H9 (cell line): ENCODE results near the gene KRT6C. TPM values are rescaled to one million over a fixed set of nuclear protein-coding genes. Genes with fewer than 3 reads are reported as not detected.

ENCODE experiments used
- DNase-seq: peaks from one replicate; pipeline ENCODE4 v3.0.0-alpha.2; 2017
- H2AFZ ChIP-seq: one replicate; pipeline ENCODE4 v1.6.1; 2013; ENCODE audit warnings: mild to moderate bottlenecking, low read length, control low read depth, moderate library complexity
- H2AK5ac ChIP-seq: 2 replicates; pipeline ENCODE4 v1.6.1; 2013; ENCODE audit warnings: low read length, control low read depth, mixed read lengths; ENCODE audit not compliant: insufficient read length
- H2BK120ac ChIP-seq: one replicate; pipeline ENCODE4 v1.6.1; 2013; ENCODE audit warnings: low read depth, mild to moderate bottlenecking, low read length, control low read depth, inconsistent platforms; ENCODE audit not compliant: poor library complexity, severe bottlenecking
- H2BK12ac ChIP-seq: 2 replicates; pipeline ENCODE4 v1.6.1; 2013; ENCODE audit warnings: low read length, control low read depth, mixed read lengths, low read depth; ENCODE audit not compliant: insufficient read length
- H2BK15ac ChIP-seq: 2 replicates; pipeline ENCODE4 v1.6.1; 2013; ENCODE audit warnings: low read depth, low read length, control low read depth
- H2BK20ac ChIP-seq: one replicate; pipeline ENCODE4 v1.6.1; 2013; ENCODE audit warnings: low read depth, mild to moderate bottlenecking, low read length, control low read depth, inconsistent platforms; ENCODE audit not compliant: poor library complexity, severe bottlenecking
- H2BK5ac ChIP-seq: 2 replicates; pipeline ENCODE4 v1.6.1; 2013; ENCODE audit warnings: low read length, control low read depth, mixed read lengths; ENCODE audit not compliant: insufficient read length
- H3K14ac ChIP-seq: 2 replicates; pipeline ENCODE4 v1.6.1; 2013; ENCODE audit warnings: low read length, control low read depth; ENCODE audit not compliant: insufficient read depth
- H3K18ac ChIP-seq: 2 replicates; pipeline ENCODE4 v1.6.1; 2013; ENCODE audit warnings: low read depth, mild to moderate bottlenecking, mixed read lengths, low read length, control low read depth; ENCODE audit not compliant: insufficient read length
- H3K23ac ChIP-seq: 2 replicates; pipeline ENCODE4 v1.6.1; 2013; ENCODE audit warnings: low read length, control low read depth, mixed read lengths, low read depth; ENCODE audit not compliant: insufficient read length
- H3K23me2 ChIP-seq: 2 replicates; pipeline ENCODE4 v1.6.1; 2013; ENCODE audit warnings: low read depth, mild to moderate bottlenecking, mixed read lengths, low read length, control low read depth; ENCODE audit not compliant: insufficient read length, poor library complexity, severe bottlenecking
- H3K27ac ChIP-seq: 2 replicates; pipeline ENCODE4 v1.5.1; 2013; ENCODE audit warnings: low read length, control low read depth, mixed read lengths, low read depth; ENCODE audit not compliant: insufficient read length
- H3K27me3 ChIP-seq: 2 replicates; pipeline ENCODE4 v1.6.1; 2013; ENCODE audit warnings: low read length, control low read depth, inconsistent platforms; ENCODE audit not compliant: insufficient read depth
- H3K4ac ChIP-seq: 2 replicates; pipeline ENCODE4 v1.6.1; 2013; ENCODE audit warnings: low read depth, mild to moderate bottlenecking, control low read depth, inconsistent platforms, low read length, moderate library complexity
- H3K4me1 ChIP-seq: 2 replicates; pipeline ENCODE4 v1.6.1; 2013; ENCODE audit warnings: low read length, control low read depth, inconsistent platforms; ENCODE audit not compliant: insufficient read depth
- H3K4me2 ChIP-seq: 2 replicates; pipeline ENCODE4 v1.6.1; 2013; ENCODE audit warnings: low read length, control low read depth, mixed read lengths; ENCODE audit not compliant: insufficient read length, insufficient read depth
- H3K56ac ChIP-seq: 2 replicates; pipeline ENCODE4 v1.6.1; 2013; ENCODE audit warnings: low read depth, mild to moderate bottlenecking, mixed read lengths, low read length, control low read depth; ENCODE audit not compliant: insufficient read length
- H3K79me1 ChIP-seq: 2 replicates; pipeline ENCODE4 v1.6.1; 2013; ENCODE audit warnings: low read depth, mild to moderate bottlenecking, moderate library complexity, low read length, control low read depth, inconsistent platforms; ENCODE audit not compliant: insufficient read depth, poor library complexity, severe bottlenecking
- H3K79me2 ChIP-seq: 2 replicates; pipeline ENCODE4 v1.6.1; 2013; ENCODE audit warnings: low read length, control low read depth, inconsistent platforms; ENCODE audit not compliant: insufficient read depth
- H3K9ac ChIP-seq: 2 replicates; pipeline ENCODE4 v1.6.1; 2013; ENCODE audit warnings: low read length, control low read depth, mixed read lengths; ENCODE audit not compliant: insufficient read length; ENCODE audit errors: extremely low read depth
- H3K9me3 ChIP-seq: one replicate; pipeline ENCODE4 v1.6.1; 2013; ENCODE audit warnings: low read depth, low read length, inconsistent platforms; ENCODE audit not compliant: control insufficient read depth
- H3T11ph ChIP-seq: one replicate; pipeline ENCODE4 v1.6.1; 2013; ENCODE audit warnings: mild to moderate bottlenecking, low read length, control low read depth, inconsistent platforms
- H4K20me1 ChIP-seq: one replicate; pipeline ENCODE4 v1.6.1; 2013; ENCODE audit not compliant: control insufficient read depth, insufficient read length, insufficient read depth
- H4K5ac ChIP-seq: 2 replicates; pipeline ENCODE4 v1.6.1; 2013; ENCODE audit warnings: low read depth, mild to moderate bottlenecking, mixed read lengths, low read length, control low read depth; ENCODE audit not compliant: insufficient read length
- H4K8ac ChIP-seq: replicated peaks from 2 replicates; pipeline ENCODE4 v1.6.1; 2013; ENCODE audit warnings: low read length, control low read depth, mixed read lengths, low read depth; ENCODE audit not compliant: insufficient read length
- H4K91ac ChIP-seq: 2 replicates; pipeline ENCODE4 v1.6.1; 2013; ENCODE audit warnings: low read depth, mild to moderate bottlenecking, moderate library complexity, mixed read lengths, low read length, control low read depth; ENCODE audit not compliant: insufficient read length
- H3K27ac Mint-ChIP-seq, 3 experiments: 2 replicates in 2 of 3; 3 replicates in 1 of 3; pipeline ENCODE4 v1.8.0; 2020 to 2021; ENCODE audit warnings: mixed read lengths in 3 of 3, mild to moderate bottlenecking in 1 of 3, moderate library complexity in 1 of 3
- H3K27me3 Mint-ChIP-seq: 2 replicates; pipeline ENCODE4 v1.8.0; 2021; ENCODE audit warnings: low read depth, mild to moderate bottlenecking, moderate library complexity, mixed read lengths
- H3K36me3 Mint-ChIP-seq, 3 experiments: 2 replicates in 2 of 3; 3 replicates in 1 of 3; pipeline ENCODE4 v1.8.0; 2020 to 2021; ENCODE audit warnings: low read depth in 3 of 3, mixed read lengths in 3 of 3; ENCODE audit not compliant: insufficient read depth in 1 of 3
- H3K4me1 Mint-ChIP-seq, 2 experiments: 2 replicates each; pipeline ENCODE4 v1.8.0; 2020; ENCODE audit warnings: mixed read lengths in 2 of 2
- H3K4me3 Mint-ChIP-seq, 2 experiments: 2 replicates in 1 of 2; 3 replicates in 1 of 2; pipeline ENCODE4 v1.8.0; 2020 to 2021; ENCODE audit warnings: mild to moderate bottlenecking in 2 of 2, mixed read lengths in 2 of 2, moderate library complexity in 1 of 2
- H3K9me3 Mint-ChIP-seq, 2 experiments: 2 replicates in 1 of 2; 3 replicates in 1 of 2; pipeline ENCODE4 v1.8.0; 2020; ENCODE audit warnings: mild to moderate bottlenecking in 2 of 2, mixed read lengths in 2 of 2, moderate library complexity in 1 of 2
- CTCF ChIP-seq: fragments of 200-600 bp; sonication (generic); conservative IDR thresholded peaks from 3 replicates; pipeline ENCODE4 v1.8.0; 2021; ENCODE audit warnings: antibody characterized with exemption, mild to moderate bottlenecking
- WGBS: extraction: QIAGEN DNeasy Blood & Tissue Kit; methylation state at CpG from one replicate; pipeline ENCODE4 v1.1.7; 2013; ENCODE audit warnings: missing lambda C conversion rate, low lambda C conversion rate, mixed read lengths; ENCODE audit not compliant: insufficient read length; ENCODE audit errors: extremely low coverage; 5-methylcytosine and 5-hydroxymethylcytosine counted together
- total RNA-seq: library from RNA; stranded (reverse); gene quantifications from 2 replicates; pipeline ENCODE4 v1.2.1, GENCODE V29; 2021

The KRT6C gene
- total RNA-seq, 1 experiment from 2014 or later, result not detected

- TF ChIP-seq CTCF, result no peak
- no peak overlapping the region for H2BK120ac ChIP-seq
- peaks cover 25 to 26% of the 10 kb centered on the region in 2 experiments; a peak in 4 of 5 replicates for H3K9me3 Mint-ChIP-seq
These were observed 6.5 kb upstream of the KRT6C start for GRCh38 chr12:52480073-52480472.

More at GRCh38 chr12:52480073-52480472, 6.5 kb upstream of the KRT6C start:
- H3K4me1 Mint-ChIP-seq, result peaks cover 7 to 9% of the 10 kb centered on the region in 2 experiments
- peaks cover 7% of the 10 kb centered on the region for H3K27me3 Mint-ChIP-seq
- no peak overlapping the region for H3K9ac ChIP-seq
- no peak overlapping the region for H3K23ac ChIP-seq
- H2BK12ac ChIP-seq, result no peak overlapping the region
- H3K79me2 ChIP-seq, result no peaks in the 10 kb centered on the region
- no peak overlapping the region for H3K4me2 ChIP-seq
- no peak overlapping the region for H3K56ac ChIP-seq
- no peak overlapping the region for H3T11ph ChIP-seq
- no peak overlapping the region for H4K91ac ChIP-seq
- no peak overlapping the region for H3K4me3 Mint-ChIP-seq
- no peak for DNase-seq
- no peak overlapping the region for H3K27ac ChIP-seq
- no peak overlapping the region for H4K8ac ChIP-seq
- no peaks in the 10 kb centered on the region for H3K79me1 ChIP-seq
- no peaks in the 10 kb centered on the region for H3K9me3 ChIP-seq
- no peak overlapping the region for H2AK5ac ChIP-seq
- no peak overlapping the region for H4K5ac ChIP-seq
- no peak overlapping the region for H2BK15ac ChIP-seq
- H3K23me2 ChIP-seq, result no peaks in the 10 kb centered on the region
- no peak overlapping the region for H3K18ac ChIP-seq
- H2BK20ac ChIP-seq, result no peak overlapping the region
- H3K27me3 ChIP-seq, result no peaks in the 10 kb centered on the region
- H2AFZ ChIP-seq, result no peak overlapping the region
- H3K14ac ChIP-seq, result no peak overlapping the region
- peaks cover 0 to 4% (median 2%) of the 10 kb centered on the region in 3 experiments; a peak in 2 of 7 replicates for H3K36me3 Mint-ChIP-seq
- no peaks in the 10 kb centered on the region for H3K4me1 ChIP-seq
- H4K20me1 ChIP-seq, result no peaks in the 10 kb centered on the region
- no CpG with 5 or more reads among the region's 3 CpGs for WGBS
- no peak overlapping the region for H2BK5ac ChIP-seq
- no peak overlapping the region for H3K4ac ChIP-seq
- no peak overlapping the region for H3K27ac Mint-ChIP-seq
